Duodenal mucosa (tissue), 2 donors: ENCODE data around the gene ARHGAP11A.

Experiments
- H3K27ac ChIP-seq: one replicate; pipeline ENCODE4 v1.7.0; 2013; ENCODE audit warnings: low read depth, low read length
- H3K27me3 ChIP-seq, 2 donors: one replicate each; pipeline ENCODE4 v1.7.0; 2013; ENCODE audit warnings: low read length in 2 of 2, control low read depth in 1 of 2; ENCODE audit not compliant: insufficient read depth in 2 of 2, control insufficient read depth in 1 of 2
- H3K36me3 ChIP-seq, 2 donors: one replicate each; pipeline ENCODE4 v1.7.0; 2013; ENCODE audit warnings: low read length in 2 of 2, control low read depth in 1 of 2; ENCODE audit not compliant: insufficient read depth in 2 of 2, control insufficient read depth in 1 of 2
- H3K4me1 ChIP-seq, 2 donors: one replicate each; pipeline ENCODE4 v1.7.0; 2013; ENCODE audit warnings: low read length in 2 of 2, control low read depth in 1 of 2; ENCODE audit not compliant: insufficient read depth in 2 of 2, control insufficient read depth in 1 of 2
- H3K4me3 ChIP-seq, 2 donors: one replicate each; pipeline ENCODE4 v1.7.0; 2013; ENCODE audit warnings: low read length in 2 of 2, low read depth in 1 of 2
- H3K9ac ChIP-seq, 2 donors: one replicate each; pipeline ENCODE4 v1.7.0; 2013; ENCODE audit warnings: low read length in 2 of 2, low read depth in 1 of 2
- H3K9me3 ChIP-seq, 2 donors: one replicate each; pipeline ENCODE4 v1.7.0; 2013; ENCODE audit warnings: low read length in 2 of 2, control low read depth in 1 of 2; ENCODE audit not compliant: control insufficient read depth in 1 of 2

Gene ARHGAP11A

DNA sequence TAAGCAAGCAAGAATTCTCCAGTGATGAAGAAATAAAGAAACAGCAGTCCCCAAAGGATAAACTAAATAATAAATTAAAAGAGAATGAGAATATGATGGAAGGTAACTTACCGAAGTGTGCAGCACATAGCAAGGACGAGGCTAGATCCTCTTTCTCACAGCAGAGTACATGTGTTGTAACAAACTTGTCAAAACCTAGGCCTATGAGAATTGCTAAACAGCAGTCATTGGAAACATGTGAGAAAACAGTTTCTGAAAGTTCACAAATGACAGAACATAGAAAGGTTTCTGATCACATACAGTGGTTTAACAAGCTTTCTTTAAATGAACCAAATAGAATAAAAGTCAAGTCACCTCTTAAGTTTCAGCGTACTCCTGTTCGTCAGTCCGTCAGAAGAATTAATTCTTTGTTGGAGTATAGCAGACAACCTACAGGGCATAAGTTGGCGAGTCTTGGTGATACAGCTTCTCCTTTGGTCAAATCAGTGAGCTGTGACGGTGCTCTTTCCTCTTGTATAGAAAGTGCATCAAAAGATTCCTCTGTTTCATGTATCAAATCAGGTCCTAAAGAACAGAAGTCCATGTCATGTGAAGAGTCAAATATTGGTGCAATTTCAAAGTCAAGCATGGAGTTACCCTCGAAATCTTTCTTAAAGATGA, 21.7 kb downstream of the ARHGAP11A start:
- Histone ChIP-seq H3K27me3 (no peaks in the 10 kb centered on the region), H3K9ac (no peak overlapping the region), H3K9me3 (no peaks in the 10 kb centered on the region), H3K27ac (no peak overlapping the region), H3K4me1 (no peaks in the 10 kb centered on the region), H3K36me3 (peaks cover 0 to 27% of the 10 kb centered on the region in 2 donors), H3K4me3 (no peak overlapping the region)

DNA sequence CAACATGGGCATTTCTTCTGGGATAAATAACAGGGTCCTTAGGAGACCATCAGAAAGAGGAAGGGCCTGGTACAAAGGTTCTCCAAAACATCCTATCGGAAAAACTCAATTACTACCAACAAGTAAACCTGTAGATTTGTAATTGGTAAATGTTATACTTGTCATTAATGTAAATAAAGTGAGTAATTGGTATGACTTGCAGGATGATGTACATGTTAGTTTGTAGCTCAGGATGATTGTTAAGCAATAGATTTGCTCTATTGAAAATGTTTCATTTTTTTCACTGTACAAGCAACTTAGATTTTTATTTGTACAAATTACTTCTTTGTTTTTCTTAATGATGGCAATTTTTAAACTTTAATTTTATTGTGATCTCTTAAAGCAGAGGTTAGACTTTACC, 22.4 kb downstream of the ARHGAP11A start:
- Histone ChIP-seq H3K27me3 (no peaks in the 10 kb centered on the region), H3K4me3 (no peak overlapping the region), H3K4me1 (no peaks in the 10 kb centered on the region), H3K36me3 (peaks cover 0 to 27% of the 10 kb centered on the region in 2 donors), H3K27ac (no peak overlapping the region), H3K9ac (no peak overlapping the region), H3K9me3 (no peaks in the 10 kb centered on the region)

GRCh38 chr15:32641517-32642059, 26.3 kb downstream of the ARHGAP11A start, which contains the start of gene SCG5:
SCG5 (plus strand) TSS chr15:32641710; CDS start chr15:32643593, 1,883 bp downstream.
- Histone ChIP-seq H3K4me3 (peak within 1 kb of the TSS; percentile 48), H3K9ac (no peak within 1 kb of the TSS), H3K27ac (no peak within 1 kb of the TSS)

GRCh38 chr15:32642667-32643435, 27.5 kb downstream of the ARHGAP11A start:
- no peak overlapping the region for H3K4me3 ChIP-seq

More at GRCh38 chr15:32641517-32642059, 26.3 kb downstream of the ARHGAP11A start, which contains the start of gene SCG5:
- no peaks in the 10 kb centered on the region for H3K4me1 ChIP-seq
- no peaks in the 10 kb centered on the region for H3K27me3 ChIP-seq
- no peaks in the 10 kb centered on the region for H3K9me3 ChIP-seq
- peaks cover 0 to 10% of the 10 kb centered on the region in 2 donors for H3K36me3 ChIP-seq

GRCh38 chr15:32643907-32644445, 28.7 kb downstream of the ARHGAP11A start:
- no peak overlapping the region for H3K9ac ChIP-seq
- no peaks in the 10 kb centered on the region for H3K36me3 ChIP-seq

More at GRCh38 chr15:32642667-32643435, 27.5 kb downstream of the ARHGAP11A start:
- Histone ChIP-seq H3K27ac (no peak overlapping the region), H3K9ac (no peak overlapping the region), H3K27me3 (no peaks in the 10 kb centered on the region), H3K4me1 (no peaks in the 10 kb centered on the region), H3K9me3 (no peaks in the 10 kb centered on the region), H3K36me3 (no peaks in the 10 kb centered on the region)

GRCh38 chr15:32646291-32646690, 31.0 kb downstream of the ARHGAP11A start:
- Histone ChIP-seq H3K4me3 (no peak overlapping the region), H3K27ac (no peak overlapping the region), H3K9me3 (no peaks in the 10 kb centered on the region), H3K4me1 (no peaks in the 10 kb centered on the region), H3K36me3 (no peaks in the 10 kb centered on the region), H3K27me3 (no peaks in the 10 kb centered on the region), H3K9ac (no peak overlapping the region)

More at GRCh38 chr15:32643907-32644445, 28.7 kb downstream of the ARHGAP11A start:
- no peak overlapping the region for H3K27ac ChIP-seq
- no peaks in the 10 kb centered on the region for H3K27me3 ChIP-seq
- no peak overlapping the region for H3K4me3 ChIP-seq
- H3K9me3 ChIP-seq = no peaks in the 10 kb centered on the region
- H3K4me1 ChIP-seq = no peaks in the 10 kb centered on the region

DNA sequence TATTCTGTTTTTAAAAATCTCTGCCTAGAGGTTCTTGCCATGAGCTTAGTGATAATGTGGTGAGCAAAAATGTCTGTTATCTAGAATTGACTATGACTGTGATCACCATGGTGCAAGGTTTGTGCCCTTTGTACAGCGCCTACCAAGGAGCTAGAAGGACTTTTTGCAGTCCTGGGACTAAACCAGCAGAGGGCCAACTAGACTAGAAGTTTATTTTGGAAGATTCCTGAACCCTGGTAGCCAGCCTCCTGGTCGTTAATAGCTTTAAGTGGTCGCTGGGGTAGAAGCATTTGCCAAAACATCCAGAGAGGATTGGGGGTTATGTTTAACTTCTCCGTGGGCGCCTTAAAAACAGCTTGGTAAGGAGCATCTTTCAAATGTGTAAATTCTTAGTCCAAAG, 34.0 kb downstream of the ARHGAP11A start:
- Histone ChIP-seq H3K4me3 (no peak overlapping the region), H3K27me3 (no peaks in the 10 kb centered on the region), H3K27ac (no peak overlapping the region), H3K9me3 (no peaks in the 10 kb centered on the region), H3K4me1 (no peaks in the 10 kb centered on the region), H3K9ac (no peak overlapping the region), H3K36me3 (no peaks in the 10 kb centered on the region)

DNA sequence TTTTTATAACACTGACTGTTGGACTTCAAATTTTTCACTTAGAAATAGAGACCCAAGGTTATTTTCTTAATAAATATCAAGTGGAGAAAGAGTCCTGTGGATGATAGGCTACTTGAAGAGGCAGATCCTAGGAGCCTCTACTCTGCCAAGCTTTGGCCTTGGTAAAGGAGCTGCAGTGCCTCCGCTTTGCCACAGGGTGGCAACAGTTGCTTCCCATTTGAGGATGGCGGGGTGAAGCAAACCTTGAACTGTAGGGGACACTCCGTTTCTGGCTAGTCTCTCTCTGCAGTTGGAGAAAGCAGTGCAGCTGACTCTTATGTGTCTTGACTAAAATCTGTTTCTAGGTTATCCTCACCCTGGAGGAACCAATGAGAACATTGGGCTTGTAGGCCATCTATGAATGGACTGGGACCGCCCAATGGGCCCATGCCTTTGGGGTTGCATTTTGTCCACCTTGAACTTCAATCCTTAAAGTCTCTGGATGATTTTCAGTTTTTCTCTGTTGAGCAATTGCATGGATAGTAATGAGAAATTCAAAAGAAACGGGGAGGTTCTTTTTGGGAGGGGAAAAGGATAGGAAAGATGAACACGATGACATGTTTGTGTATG, 36.0 kb downstream of the ARHGAP11A start:
- no peaks in the 10 kb centered on the region for H3K9me3 ChIP-seq
- H3K9ac ChIP-seq = no peak overlapping the region
- H3K36me3 ChIP-seq = no peaks in the 10 kb centered on the region
- H3K27me3 ChIP-seq = no peaks in the 10 kb centered on the region
- H3K27ac ChIP-seq = no peak overlapping the region
- no peak overlapping the region for H3K4me3 ChIP-seq
- no peaks in the 10 kb centered on the region for H3K4me1 ChIP-seq

GRCh38 chr15:32652178-32652577, 36.9 kb downstream of the ARHGAP11A start:
- Histone ChIP-seq H3K4me3 (no peak overlapping the region), H3K27me3 (no peaks in the 10 kb centered on the region), H3K9ac (no peak overlapping the region), H3K27ac (no peak overlapping the region), H3K36me3 (no peaks in the 10 kb centered on the region), H3K4me1 (peaks cover under 1 to 2% of the 10 kb centered on the region in 2 donors), H3K9me3 (no peaks in the 10 kb centered on the region)
